Panc1 (cell line): ENCODE data around the gene KRTAP20-4. TPM values are rescaled to one million over a fixed set of nuclear protein-coding genes. Genes with fewer than 3 reads are reported as not detected.

Experiments
- ATAC-seq: fragments of 200-7000 bp; cut with Tn5 transposase; 2 replicates; pipeline ENCODE4 v1.9.1; 2020; ENCODE audit warnings: mild to moderate bottlenecking, moderate library complexity
- BruUV-seq: library from RNA; stranded (reverse); fragments of 400-500 nt; replicated peaks from 2 replicates; lab custom pipeline; 2021; lab: Mats Ljungman, UMichigan
- CTCF ChIA-PET: fragments of 300-600 bp; sonication (Branson Sonifier 250); formaldehyde crosslinking; loops from one replicate; lab custom pipeline; 2022; ENCODE audit warnings: antibody characterized with exemption; lab: Charles Lee
- POLR2A ChIA-PET: fragments of 300-600 bp; sonication (Branson Sonifier 250); formaldehyde crosslinking; loops from one replicate; lab custom pipeline; 2022; ENCODE audit warnings: antibody characterized with exemption; lab: Charles Lee
- DNase-seq: peaks from one replicate; pipeline ENCODE4 v3.0.0-alpha.2; 2010; ENCODE audit warnings: low read depth, low spot score
- H3K27ac ChIP-seq: 2 replicates; pipeline ENCODE4 v1.5.1; 2011; ENCODE audit warnings: mild to moderate bottlenecking, low read length, inconsistent platforms
- H3K27me3 ChIP-seq: fragments of 200-500 bp; sonication (Bioruptor generic); 2 replicates; pipeline ENCODE4 v1.6.0; 2014; ENCODE audit warnings: low read length, inconsistent platforms; ENCODE audit not compliant: control insufficient read depth, insufficient read depth
- H3K36me3 ChIP-seq: fragments of 200-500 bp; sonication (Bioruptor generic); 2 replicates; pipeline ENCODE4 v1.5.1; 2014; ENCODE audit warnings: inconsistent platforms, mild to moderate bottlenecking, low read length, moderate library complexity; ENCODE audit not compliant: control insufficient read depth, insufficient read depth
- H3K4me1 ChIP-seq: 2 replicates; pipeline ENCODE4 v1.5.1; 2011; ENCODE audit warnings: inconsistent platforms, mild to moderate bottlenecking, low read length, moderate library complexity; ENCODE audit not compliant: control insufficient read depth, insufficient read depth
- H3K4me3 ChIP-seq, 2 experiments: 2 replicates each; pipeline ENCODE4 v1.5.1; 2011 to 2012; ENCODE audit warnings: low read depth in 2 of 2, low read length in 2 of 2, mild to moderate bottlenecking in 2 of 2, inconsistent platforms in 1 of 2, moderate library complexity in 1 of 2
- H3K9me3 ChIP-seq: fragments of 200-500 bp; sonication (Bioruptor generic); 2 replicates; pipeline ENCODE4 v1.5.1; 2014; ENCODE audit warnings: low read depth, mild to moderate bottlenecking, inconsistent platforms, low read length, moderate library complexity; ENCODE audit not compliant: control insufficient read depth, insufficient read depth
- POLR2AphosphoS5 ChIP-seq: IDR thresholded peaks from 2 replicates; pipeline ENCODE4 v1.6.1; 2012; ENCODE audit warnings: mild to moderate bottlenecking, low read depth, low read length, moderate library complexity
- SIN3A ChIP-seq: IDR thresholded peaks from 2 replicates; pipeline ENCODE4 v1.6.1; 2012; ENCODE audit warnings: low read depth, mild to moderate bottlenecking, low read length, moderate library complexity, borderline replicate concordance; ENCODE audit not compliant: insufficient read depth
- TCF7L2 ChIP-seq: IDR thresholded peaks from 2 replicates; pipeline ENCODE4 v1.6.1; 2011; ENCODE audit warnings: mild to moderate bottlenecking, low read depth, low read length, inconsistent platforms
- in situ Hi-C: cut with HindIII; loops from 2 replicates; pipeline ENCODE4 v1.10.0; 2016; ENCODE audit warnings: low sequenced_read_pairs, low pct_unique_long_range_greater_than_20kb
- intact Hi-C: fragments of 100-400 bp; cut with micrococcal nuclease; formaldehyde crosslinking; loops from one replicate; pipeline ENCODE4 v1.10.0; 2022; ENCODE audit not compliant: unreplicated experiment
- total RNA-seq: library from RNA; stranded (reverse); gene quantifications from one replicate; pipeline ENCODE4 v1.2.1, GENCODE V29; 2021; ENCODE audit not compliant: unreplicated experiment
- TF ChIP-seq, protein P1 (sequence below), 2 experiments: IDR thresholded peaks; 2 replicates each; pipeline ENCODE4 v1.6.1; 2011 to 2012; ENCODE audit warnings: low read depth in 2 of 2, control low read depth in 1 of 2, low read length in 1 of 2, mild to moderate bottlenecking in 1 of 2, moderate library complexity in 1 of 2; ENCODE audit not compliant: insufficient read depth in 1 of 2
- TF ChIP-seq, protein P2 (sequence below): fragments of 450-650 bp; IDR thresholded peaks from 2 replicates; pipeline ENCODE4 v1.5.1; 2017; ENCODE audit warnings: mild to moderate bottlenecking

KRTAP20-4 gene
- total RNA-seq, 1 experiment from 2014 or later = not detected

DNA sequence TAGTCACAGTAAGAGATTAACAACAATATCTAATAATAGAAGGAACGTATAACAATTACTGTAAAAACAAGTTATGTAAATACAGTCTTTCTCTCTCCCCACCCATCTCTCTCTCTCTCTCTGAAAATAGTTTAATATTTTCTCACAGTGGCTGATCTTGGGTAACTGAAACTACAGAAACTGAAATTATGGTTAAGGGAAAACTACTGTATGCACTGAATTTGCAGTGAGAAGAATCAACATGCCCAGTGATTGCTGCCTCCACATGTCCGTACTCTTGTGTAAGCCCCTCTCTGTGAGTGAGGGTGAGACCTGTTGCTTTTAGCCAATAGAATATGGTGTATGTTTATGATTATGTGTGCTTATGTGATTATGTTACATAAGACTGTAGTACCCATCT is 8.3 kb upstream of the KRTAP20-4 start:
- no peaks in the 10 kb centered on the region for H3K27me3 ChIP-seq
- no peak for ATAC-seq
- no peaks in the 10 kb centered on the region for H3K9me3 ChIP-seq
- no peak overlapping the region for H3K27ac ChIP-seq
- H3K36me3 ChIP-seq = no peaks in the 10 kb centered on the region
- ChIA-PET CTCF (no interaction called here), POLR2A (no interaction called here)
- TF ChIP-seq TCF7L2 (no peak), POLR2AphosphoS5 (no peak), SIN3A (no peak)
- TF ChIP-seq, protein P1, sequence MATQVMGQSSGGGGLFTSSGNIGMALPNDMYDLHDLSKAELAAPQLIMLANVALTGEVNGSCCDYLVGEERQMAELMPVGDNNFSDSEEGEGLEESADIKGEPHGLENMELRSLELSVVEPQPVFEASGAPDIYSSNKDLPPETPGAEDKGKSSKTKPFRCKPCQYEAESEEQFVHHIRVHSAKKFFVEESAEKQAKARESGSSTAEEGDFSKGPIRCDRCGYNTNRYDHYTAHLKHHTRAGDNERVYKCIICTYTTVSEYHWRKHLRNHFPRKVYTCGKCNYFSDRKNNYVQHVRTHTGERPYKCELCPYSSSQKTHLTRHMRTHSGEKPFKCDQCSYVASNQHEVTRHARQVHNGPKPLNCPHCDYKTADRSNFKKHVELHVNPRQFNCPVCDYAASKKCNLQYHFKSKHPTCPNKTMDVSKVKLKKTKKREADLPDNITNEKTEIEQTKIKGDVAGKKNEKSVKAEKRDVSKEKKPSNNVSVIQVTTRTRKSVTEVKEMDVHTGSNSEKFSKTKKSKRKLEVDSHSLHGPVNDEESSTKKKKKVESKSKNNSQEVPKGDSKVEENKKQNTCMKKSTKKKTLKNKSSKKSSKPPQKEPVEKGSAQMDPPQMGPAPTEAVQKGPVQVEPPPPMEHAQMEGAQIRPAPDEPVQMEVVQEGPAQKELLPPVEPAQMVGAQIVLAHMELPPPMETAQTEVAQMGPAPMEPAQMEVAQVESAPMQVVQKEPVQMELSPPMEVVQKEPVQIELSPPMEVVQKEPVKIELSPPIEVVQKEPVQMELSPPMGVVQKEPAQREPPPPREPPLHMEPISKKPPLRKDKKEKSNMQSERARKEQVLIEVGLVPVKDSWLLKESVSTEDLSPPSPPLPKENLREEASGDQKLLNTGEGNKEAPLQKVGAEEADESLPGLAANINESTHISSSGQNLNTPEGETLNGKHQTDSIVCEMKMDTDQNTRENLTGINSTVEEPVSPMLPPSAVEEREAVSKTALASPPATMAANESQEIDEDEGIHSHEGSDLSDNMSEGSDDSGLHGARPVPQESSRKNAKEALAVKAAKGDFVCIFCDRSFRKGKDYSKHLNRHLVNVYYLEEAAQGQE (IDR thresholded peaks at IDR 0.05; ENCODE audit: insufficient read depth in 1 of 2, low read depth in 2 of 2, low read length in 1 of 2) = no peak
- TF ChIP-seq, protein P2, sequence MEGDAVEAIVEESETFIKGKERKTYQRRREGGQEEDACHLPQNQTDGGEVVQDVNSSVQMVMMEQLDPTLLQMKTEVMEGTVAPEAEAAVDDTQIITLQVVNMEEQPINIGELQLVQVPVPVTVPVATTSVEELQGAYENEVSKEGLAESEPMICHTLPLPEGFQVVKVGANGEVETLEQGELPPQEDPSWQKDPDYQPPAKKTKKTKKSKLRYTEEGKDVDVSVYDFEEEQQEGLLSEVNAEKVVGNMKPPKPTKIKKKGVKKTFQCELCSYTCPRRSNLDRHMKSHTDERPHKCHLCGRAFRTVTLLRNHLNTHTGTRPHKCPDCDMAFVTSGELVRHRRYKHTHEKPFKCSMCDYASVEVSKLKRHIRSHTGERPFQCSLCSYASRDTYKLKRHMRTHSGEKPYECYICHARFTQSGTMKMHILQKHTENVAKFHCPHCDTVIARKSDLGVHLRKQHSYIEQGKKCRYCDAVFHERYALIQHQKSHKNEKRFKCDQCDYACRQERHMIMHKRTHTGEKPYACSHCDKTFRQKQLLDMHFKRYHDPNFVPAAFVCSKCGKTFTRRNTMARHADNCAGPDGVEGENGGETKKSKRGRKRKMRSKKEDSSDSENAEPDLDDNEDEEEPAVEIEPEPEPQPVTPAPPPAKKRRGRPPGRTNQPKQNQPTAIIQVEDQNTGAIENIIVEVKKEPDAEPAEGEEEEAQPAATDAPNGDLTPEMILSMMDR = no peak
- H3K4me1 ChIP-seq = no peaks in the 10 kb centered on the region
- in situ Hi-C loops = no loop called here
- intact Hi-C loops = no loop called here
- H3K4me3 ChIP-seq = no peak overlapping the region
- DNase-seq = no peak
- no TSS peak for BruUV-seq

DNA sequence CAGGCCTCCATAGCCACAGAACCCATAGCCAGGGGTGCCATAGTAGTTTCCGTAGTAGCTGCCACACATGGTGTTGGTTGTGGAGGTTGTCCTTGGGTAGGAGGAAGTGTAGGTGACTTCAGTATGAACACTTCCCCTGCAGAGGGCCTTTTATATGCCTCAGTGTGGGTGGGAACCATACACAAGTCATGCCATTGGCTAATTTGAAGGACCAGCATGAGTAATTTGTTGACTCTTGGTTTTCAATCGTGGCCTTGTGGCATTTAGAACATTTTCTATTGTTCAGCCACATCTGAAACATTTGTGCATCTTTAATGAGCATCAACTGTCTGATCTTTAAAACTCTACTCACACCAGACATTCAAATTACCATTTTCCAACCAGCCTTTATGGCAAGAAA is 6.6 kb upstream of the KRTAP20-4 start, which contains the start of gene KRTAP6-1:
Gene KRTAP6-1, minus strand, starts transcription at position 95 of the 400 bp plus-strand sequence. Its CDS starts 26 bp downstream, at position 69.
- no peaks in the 10 kb centered on the region for H3K27me3 ChIP-seq
- DNase-seq (no peak), ATAC-seq (no peak)
- in situ Hi-C loops = no loop called here
- no peak within 1 kb of the TSS for H3K4me3 ChIP-seq
- POLR2A ChIA-PET = no interaction called here
- BruUV-seq = no TSS peak
- TF ChIP-seq, protein P2 = no peak
- TF ChIP-seq SIN3A (no peak), TCF7L2 (no peak), POLR2AphosphoS5 (no peak)
- TF ChIP-seq, protein P1 (IDR thresholded peaks at IDR 0.05; ENCODE audit: insufficient read depth in 1 of 2, low read depth in 2 of 2, low read length in 1 of 2) = no peak
- intact Hi-C loops = no loop called here
- CTCF ChIA-PET = no interaction called here
- H3K27ac ChIP-seq = no peak within 1 kb of the TSS
- H3K36me3 ChIP-seq = no peaks in the 10 kb centered on the region
- no peaks in the 10 kb centered on the region for H3K4me1 ChIP-seq
- no peaks in the 10 kb centered on the region for H3K9me3 ChIP-seq
